Stimulated activated CD8-positive, alpha-beta memory T cell treated with anti-CD3 and anti-CD28 coated beads, Interleukin-2, amount 100 ng/mL, for 48 hours (primary cell): ENCODE results near the gene SREBF1.

Source experiments
- DNase-seq, 2 donors: peaks; one replicate each; pipeline ENCODE4 v3.0.0-alpha.2; 2020; ENCODE audit warnings: low read depth in 2 of 2

SREBF1 gene

DNA sequence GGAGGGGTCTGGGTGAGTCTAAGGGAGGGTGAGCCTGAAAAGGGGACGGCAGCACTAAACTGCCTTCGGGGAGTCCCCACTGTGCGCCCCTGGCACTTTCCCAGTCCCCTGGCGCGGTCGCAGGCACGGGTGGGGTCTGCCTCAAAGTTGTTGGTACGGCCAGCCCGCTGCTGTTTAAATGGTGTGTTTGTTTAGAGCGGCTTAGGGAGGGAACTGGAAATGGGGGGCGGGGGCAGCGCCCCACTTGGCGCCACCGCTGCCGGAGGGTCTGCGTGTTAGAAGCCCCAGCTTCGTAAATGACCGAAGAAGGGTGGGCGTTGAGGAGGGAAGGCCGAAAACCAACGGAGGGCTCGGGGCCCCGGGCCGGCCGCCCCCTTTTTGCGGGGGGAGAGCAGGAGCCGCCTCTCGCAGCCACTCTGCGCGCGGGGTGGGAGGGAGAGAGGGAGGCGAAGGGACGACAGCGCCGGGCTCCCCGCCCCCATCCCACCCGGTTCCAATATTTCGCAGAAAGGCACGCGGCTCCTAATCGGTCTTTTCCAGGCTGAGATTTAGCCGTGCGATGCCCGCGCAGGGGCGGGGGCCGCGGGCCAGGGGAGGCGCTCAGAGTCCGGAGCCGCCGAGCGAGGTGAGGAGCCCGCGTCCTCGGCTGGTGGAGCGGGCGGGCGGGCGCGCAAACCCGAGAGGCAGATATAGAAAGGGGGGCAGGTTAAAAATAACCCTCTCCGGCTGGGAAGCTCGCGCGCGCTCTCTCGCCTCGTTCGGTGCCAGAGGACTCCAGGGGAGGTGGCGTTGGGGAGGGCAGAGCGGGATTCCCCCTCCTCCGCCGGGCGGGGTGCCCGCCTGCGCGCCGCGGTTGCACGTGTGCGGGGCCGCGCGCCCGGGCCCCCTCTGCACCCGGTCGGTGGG lies 54.9 kb downstream of the SREBF1 start:
- DNase-seq: no peak

DNA sequence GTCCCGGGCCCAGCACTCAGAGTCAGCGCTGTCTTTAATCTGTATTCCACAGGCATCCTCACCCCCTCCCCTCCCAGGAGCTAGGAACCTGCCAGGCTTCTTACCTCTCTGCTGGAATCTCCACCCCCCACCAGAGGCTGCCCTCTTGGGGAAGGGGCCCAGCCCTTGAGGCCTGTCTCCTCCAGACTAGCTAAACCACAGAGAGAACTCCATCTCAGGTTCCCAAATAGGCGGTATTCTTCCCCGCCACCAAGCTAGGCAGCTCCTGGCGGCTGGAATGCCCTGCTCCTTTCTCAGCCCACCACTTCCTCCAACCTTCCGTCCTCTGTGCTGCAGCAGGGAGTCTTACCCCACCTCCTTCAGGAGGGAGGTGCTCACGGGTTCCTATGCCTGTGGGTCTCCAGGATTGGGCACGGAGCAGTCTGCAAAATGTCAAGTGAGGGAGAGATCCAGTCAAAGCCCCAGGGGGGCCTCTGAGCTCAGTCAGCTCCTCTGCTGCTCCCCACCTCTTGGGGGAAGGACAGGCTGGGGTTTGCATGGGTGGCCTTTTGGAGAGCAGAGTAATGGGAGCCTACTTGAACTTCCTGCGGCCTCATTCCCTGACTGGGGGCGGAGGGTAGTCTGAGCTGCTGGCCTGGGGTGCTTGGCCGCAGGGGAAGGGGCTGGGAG lies 55.7 kb downstream of the SREBF1 start:
- no peak for DNase-seq

DNA sequence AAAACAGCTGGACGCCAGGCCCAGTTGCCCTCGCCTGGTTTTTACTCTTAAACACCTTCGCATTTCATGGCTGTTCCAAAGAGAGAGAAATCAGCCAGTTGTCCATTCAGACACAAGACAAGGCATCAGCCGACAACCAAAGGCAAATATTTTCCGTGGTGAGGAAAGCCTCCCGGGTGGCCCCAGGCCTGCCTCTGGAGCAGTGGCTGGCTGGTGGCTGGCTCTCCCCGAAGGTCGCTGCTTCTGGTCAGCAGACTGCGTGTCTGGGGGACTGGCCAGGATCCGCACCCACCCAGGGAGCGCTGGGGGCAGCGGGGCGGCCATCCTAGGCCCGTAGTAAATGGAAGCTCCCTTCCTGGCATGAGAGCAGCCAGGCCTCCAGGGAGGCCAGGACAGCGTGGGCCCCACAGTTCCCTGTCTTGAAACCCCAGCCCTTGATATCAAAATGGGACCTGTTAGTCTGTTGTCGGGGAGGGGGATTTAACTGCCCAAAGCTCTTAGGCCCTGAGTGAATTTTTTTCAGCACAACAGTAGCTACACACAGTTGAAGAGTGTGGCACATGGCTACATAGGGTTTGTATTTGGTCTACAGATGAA lies 57.7 kb downstream of the SREBF1 start:
- DNase-seq: no peak

DNA sequence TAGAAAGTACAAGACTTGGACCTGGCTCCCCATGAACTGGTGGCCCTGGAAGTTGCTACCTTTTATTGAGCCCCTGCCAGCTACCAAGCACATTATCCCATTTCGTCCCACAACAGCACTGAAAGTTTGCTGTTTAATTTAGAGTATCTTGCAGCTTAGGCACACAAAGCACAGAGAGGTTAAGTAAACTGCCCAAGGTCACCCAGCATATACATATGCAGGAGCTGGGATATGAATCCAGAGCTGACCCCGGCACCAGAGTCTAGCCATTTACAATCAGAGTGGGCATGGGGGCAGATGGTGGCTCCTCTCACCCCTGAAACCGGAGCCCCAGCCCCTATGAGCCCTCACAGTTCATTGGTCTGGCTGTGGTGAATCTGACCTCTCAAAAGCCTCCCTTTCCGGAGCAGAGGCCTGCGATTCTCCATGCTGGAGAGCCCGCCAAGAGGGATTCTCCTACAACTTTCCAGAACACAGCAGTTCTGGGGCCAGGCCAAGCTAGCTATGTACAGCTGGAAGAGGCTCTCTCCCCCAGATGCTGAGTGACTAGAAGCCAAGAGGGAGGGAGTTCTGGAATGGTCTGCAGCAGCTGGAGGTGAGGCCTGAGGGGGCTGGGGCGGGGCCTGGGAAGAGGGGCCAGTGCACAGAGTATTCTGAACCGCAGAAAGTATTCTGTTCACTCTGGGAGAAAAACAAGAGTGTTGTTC lies 58.3 kb downstream of the SREBF1 start:
- no peak for DNase-seq

DNA sequence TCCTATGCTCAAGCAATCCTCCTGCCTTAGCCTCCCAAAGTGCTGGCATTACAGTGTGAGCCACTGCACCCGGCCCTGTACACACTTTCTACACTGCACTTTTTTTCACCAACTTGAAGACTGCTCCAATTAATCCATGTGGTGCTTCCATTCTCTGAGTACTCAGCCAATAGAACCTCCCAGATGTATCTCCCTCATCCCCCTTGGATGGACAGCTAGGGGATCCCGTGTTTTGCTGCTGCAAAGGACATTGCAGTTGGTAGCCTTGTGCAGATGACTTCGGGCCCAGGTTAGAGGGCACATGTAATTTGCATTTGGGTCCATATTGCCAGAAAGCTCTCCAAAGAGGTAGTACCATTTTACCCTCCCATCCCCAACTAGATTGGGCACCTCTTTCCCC lies 59.9 kb downstream of the SREBF1 start:
- no peak for DNase-seq

DNA sequence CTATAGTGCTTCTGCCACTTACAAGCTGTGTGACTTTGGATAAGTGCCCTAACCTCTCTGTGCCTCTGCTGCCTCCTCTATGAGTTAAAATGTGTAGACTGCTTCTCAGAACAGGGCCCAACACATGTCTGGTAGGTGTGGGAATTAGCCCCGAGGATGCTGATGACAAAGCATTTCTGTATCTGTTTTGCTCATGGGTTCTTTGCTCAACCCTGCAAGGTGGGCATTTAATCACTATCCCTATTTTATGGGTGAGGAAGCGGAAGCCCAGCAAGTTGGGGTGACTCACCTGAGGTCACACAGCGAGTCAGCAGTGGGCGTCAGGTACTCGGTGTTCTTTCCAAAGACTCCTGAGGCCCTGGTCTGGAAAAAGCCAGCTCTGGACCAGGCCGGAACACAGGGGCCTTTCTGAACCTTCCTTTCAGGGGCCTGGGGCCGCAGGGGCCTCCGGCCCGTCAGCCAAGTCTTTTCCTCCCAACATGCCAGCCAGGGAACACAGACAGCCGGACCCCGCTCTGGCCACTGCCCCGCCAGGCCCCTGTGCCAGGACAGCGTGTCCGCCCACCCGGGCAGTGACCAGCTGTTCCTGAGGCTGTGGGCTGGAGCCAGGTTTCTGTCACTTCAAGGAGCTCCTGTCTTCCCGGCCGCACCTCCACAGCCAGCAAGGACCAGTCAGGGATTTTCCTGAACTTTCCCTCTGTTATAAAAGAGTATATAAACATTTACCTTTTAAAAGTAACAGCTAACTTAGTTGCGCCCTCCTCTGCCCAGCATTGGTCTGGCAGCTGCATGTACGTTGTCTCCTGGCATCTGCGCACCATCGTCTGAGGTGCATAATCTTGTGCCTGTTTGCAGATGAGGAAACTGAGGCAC lies 62.5 kb downstream of the SREBF1 start:
- DNase-seq: no peak

DNA sequence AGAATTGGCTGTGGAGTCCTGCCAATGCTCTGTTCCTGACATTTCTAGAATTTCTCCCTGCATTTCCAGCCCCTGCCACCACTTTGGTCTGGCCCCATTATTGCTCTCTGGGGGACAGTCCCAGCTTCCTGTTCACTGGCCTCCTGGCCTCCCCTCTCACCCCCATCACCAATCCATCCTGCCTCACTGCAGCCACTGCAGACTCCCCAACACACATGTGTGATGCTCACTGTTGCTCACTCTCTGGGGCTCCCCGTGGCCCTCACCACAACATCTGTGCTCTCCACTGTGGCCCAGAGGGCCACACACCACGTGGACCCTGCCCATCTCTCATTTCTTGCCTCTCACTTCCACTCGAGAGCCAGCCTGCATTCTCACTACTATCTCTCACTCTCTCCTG lies 64.6 kb downstream of the SREBF1 start:
- no peak for DNase-seq

DNA sequence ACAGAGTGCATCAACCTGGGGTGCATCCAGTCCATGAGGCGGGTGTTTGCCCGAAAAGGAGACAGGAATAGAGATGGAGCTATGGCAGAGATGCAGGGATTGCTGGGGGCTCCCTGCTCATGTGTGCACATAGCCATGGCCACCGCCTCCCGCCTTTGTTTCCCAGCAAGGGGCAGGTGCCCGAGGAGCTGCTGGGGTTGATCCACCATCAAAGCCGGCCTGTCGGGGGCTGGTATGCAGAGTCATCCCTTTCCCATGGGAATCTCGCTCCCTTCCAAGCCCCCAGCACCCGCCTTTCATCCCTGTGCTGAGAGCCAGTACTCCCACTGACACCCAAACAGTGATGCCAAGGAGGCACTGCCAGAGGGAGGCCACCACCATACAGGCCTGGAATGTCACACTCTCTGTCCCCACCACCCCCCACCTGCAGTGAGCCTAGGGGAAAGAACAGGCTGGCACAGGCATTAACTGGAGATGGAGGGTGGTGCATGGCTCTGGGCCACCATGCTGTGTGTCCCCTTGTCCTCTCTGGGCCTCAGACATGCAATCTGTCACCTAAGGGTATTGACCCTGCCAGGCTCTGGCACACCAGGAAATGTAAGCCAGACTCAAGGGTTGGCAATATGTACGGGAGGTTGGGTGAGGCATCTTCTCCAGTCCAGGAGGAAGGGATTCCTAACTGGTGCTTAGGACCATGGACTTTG lies 65.1 kb downstream of the SREBF1 start:
- no peak for DNase-seq

DNA sequence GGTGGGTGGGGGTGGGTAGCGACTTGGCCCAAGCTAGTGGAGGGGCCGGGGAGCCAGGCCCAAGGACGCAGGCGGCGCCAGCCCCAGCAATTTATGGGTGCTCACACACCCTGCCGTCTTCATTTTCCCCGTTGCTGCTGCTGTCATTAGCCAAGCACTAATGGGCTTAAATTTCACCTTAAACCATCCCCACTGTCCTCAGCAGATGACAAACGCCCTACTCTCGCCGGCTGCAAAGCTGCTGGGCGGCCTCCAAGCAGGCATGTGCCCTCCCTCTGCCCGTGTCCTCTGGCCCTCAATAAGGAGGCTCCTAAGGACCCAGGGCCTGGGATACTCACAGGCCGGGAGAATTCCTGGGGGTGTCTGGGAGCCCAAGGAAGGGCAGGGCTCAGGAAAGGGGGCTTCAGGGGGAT lies 66.1 kb downstream of the SREBF1 start:
- no peak for DNase-seq

DNA sequence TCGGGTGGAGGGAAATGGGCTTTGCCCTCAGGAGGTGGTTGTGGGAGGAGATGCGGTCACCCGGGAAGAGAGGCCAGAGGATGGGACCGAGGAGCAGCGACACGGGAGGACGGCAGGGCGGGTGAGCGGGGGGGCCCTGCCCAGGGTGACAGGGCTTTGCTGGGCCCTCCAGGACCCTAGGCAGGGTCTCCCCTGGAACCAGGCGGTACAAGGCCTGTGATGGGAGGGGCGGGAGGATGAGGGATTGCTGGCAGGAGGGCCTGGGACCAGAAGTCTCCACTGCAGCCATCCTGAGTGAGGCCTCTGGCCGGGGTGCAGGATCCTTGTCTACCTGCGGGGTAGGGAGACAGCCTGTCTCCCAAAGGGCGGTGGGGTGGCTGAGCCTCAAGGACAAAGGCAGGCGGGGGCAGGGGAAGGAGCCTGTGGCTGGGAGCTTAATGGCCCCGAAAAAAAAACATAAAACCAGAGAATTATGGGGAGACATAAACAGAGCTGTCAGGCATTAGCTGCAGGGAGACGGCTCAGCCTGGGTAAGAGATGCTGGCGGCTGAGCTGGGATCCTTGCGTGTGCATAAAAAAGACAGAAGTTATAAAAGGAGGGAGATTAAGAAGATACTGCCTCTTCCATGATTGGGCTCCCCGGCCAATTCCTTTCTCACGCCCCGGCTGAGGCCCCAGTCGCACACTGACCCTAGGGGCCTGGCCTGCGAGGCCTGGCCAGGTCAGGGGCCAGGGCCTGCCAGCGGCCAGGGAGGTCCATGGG lies 66.7 kb downstream of the SREBF1 start:
- DNase-seq: no peak

DNA sequence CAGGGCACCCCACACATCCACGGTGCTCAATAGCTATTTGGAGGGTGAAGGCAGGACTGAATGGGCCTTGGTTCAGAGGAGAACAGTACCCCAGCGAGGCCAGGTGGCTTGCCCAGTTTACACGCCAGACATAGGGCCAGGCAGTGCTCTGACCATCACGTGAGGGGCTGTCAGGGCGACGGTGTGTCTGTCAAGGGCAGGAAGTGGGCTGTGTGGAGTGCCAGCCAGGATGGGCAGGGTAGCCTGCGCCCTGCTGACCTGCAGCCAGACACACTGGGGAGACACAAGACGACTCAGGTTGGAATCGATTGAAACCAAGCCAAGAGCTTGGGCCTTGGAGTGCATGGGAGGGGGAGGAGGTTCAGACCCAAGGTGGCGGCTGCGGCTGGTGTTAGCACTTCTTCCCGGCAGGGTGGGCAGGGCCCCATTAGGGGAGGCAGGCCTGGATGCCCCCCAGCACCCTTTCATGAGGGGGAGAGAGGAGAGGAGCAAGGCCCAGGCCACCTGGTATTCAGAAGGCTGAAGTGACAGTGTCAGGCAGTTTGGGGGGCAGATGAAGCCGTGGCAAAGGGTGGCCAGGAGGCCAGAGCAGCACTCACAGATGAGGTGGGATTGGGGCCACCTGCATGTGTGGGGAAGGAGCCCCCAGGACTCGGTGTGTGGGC lies 68.2 kb downstream of the SREBF1 start:
- DNase-seq: no peak

DNA sequence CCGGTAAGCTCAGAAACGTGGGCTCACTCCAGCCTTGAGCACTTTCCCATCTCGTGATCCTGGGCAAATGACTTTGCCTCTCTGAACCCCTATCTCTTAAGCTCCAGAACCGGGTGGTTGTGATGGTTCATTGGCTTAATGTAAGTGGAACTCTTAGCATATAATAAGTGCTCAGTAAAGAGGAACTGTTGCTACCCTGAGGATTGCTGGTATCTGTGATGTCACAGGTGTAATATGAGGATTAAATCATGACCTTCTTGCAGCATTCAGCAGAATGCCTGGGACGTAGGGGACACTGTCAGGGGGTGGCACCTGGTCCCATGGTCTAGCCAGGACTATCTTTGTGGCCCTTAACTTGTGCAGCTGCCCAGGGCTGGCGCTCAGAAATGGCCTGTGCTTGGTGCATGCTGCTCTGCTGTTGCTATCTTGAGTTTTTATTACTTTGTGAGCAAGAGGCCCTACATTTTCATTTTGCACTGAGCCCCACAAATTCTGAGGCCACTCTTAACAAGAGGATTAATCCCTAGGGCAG lies 68.8 kb downstream of the SREBF1 start:
- DNase-seq: no peak

DNA sequence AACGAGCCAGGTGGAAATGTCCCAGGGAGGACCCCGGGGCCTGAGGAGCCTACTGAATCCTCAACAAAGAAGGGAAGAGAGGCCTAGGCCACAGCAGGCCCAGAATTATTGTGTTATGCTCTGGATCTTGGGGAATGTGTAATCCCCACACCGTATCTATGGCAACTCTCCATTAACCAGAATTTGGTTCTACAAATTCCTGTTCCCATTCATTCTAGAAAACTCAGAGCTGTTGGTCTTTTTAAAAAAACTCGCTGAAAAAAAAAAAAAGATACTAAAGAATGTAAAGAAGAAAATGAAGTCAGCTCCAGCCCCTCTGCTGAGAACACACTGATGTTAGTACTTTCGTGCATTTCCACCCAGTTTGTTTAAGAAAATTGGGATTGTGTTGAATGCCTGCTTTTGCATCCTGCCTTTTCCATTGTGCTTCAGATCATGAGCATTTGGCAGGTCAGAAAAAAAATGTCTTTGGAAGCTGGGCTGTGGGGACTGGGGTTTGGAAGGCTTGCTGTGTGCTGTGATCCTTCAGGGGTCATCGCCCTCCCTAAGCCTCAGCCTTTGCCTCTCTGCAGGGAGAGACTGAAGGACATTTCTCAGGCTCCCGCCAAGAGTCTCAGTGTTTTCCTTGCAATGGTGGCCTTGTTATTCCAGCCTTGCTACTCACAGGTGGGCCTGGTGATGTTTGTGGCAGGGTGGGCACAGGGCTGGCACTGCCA lies 69.5 kb downstream of the SREBF1 start:
- no peak for DNase-seq

DNA sequence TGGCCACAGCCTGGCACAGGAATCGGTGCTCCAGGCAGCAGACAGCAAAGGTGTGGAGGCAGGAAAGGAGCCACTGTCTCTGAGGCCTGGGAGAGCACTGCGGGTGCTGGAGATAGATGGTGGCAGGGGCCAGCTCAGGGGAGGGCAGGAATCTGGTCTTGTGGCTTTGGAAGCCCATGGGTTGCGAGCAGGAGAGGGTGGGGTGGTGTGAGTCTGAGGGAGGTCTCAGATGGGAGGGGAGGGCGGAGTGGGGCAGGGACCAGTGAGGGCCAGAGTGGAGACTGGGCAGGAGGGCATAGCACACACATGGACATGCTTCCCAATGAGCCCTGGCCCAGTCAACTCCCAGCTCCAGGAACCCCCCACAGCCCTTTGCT lies 70.1 kb downstream of the SREBF1 start:
- no peak for DNase-seq

DNA sequence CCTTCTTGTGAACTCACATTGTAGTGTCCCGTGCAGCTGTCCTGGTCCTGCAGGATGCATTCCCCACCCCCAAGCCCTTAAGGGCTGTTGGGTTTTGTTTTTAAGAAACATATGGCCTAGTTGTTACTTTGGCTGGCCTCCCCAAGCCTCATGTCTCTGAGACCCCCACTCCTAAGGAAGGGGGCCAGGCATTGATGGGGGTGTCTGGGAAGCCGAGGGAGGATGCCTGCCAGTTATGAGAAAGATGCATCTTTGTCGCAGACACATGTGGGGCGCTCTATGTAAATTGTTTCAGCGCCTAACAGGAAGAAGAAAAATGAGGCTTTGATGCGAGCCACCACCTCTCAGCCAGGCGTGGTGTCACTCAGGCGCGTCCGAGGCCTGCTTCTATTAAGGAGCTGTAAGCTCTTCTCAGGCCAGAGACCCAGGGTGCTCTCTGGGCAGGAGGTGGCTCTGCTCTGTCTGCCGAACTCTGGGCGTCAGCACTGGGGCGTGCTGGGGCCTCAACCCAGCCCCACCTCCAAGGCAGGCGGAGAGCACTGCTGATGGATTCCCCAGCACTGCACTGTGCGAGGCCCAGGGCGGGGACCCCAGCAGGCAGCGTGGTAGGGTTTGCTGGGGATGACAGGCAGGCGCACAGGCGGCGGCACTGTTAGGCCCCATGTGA lies 70.6 kb downstream of the SREBF1 start:
- no peak for DNase-seq

DNA sequence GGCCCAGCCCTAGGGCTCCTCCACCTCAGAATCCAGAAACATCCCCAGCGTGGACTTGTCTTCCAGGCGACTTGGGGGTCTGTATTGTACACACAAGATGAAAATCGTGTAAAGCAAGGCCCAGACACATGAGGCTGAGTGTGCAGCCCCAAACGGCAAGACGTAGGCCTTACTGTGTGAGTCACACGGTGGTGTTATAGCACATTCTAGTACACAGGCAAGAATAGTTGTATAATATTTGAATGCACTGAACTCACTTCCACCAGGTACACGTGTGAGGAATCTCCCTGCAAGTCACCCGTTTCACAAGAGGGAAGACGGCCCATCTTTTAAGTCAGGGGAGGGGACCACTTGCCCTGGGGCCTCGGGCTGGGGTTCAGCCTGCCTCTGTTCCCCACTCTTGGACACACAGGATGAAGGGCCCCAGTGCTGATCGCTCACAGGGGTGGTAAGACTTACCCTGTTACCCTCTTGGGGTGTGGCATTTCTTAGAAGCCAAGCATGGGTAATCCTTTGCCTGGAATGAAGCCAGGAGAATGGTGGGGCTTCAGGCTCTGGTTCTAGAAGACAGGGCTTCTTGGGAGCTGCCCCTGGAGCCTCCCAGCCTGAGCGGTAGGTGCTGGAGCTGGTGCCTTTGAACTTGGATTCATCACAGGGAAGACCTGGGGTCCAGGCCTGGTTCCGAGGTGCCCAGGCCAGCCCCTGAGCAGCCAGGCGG lies 71.3 kb downstream of the SREBF1 start:
- no peak for DNase-seq

DNA sequence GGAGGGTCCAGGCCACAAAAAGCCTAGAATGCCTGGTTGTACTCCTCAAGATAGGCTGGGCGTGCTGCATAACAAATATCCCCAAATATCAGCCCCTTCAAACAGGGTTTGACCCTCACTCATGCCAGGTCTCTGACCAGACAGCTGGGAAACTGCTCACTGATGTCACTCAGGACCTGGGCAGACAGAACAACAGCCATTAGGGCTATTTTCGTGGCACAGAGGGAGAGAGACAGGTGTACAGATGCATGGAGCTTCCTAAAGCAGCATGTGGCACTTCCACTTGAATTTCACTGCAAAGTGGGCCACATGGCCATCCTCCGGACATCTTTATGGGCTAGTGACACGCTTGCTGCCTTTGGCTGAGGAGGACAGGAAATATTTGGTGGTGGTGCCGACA lies 73.1 kb downstream of the SREBF1 start:
- no peak for DNase-seq
